Astrocyte of the hippocampus (primary cell): Measurements from ENCODE around the gene NCF2.

ENCODE experiments used
- DNase-seq: peaks from one replicate; pipeline ENCODE4 v3.0.0; 2011; ENCODE audit warnings: low read depth, low spot score

NCF2 gene

GRCh38 chr1:183585038-183585437 is 5.2 kb downstream of the NCF2 start:
- no peak for DNase-seq

GRCh38 chr1:183584147-183584546 is 6.1 kb downstream of the NCF2 start:
- DNase-seq: no peak

- DNase-seq: no peak
Observed at GRCh38 chr1:183583466-183583865, 6.8 kb downstream of the NCF2 start.

GRCh38 chr1:183582021-183582713 is 8.1 kb downstream of the NCF2 start:
- DNase-seq: no peak

GRCh38 chr1:183580281-183580682 is 10.0 kb downstream of the NCF2 start:
- DNase-seq: no peak

GRCh38 chr1:183578856-183579255 is 11.4 kb downstream of the NCF2 start:
- peak; percentile 20 for DNase-seq

GRCh38 chr1:183577897-183578465 is 12.3 kb downstream of the NCF2 start:
- DNase-seq: no peak

- no peak for DNase-seq
Observed at GRCh38 chr1:183576537-183576936, 13.7 kb downstream of the NCF2 start.

GRCh38 chr1:183575606-183576005 is 14.7 kb downstream of the NCF2 start:
- DNase-seq: no peak

- DNase-seq: no peak
Observed at GRCh38 chr1:183572721-183573120, 17.5 kb downstream of the NCF2 start.

GRCh38 chr1:183571678-183572268 is 18.5 kb downstream of the NCF2 start:
- DNase-seq: no peak

GRCh38 chr1:183570451-183570850 is 19.8 kb downstream of the NCF2 start:
- no peak for DNase-seq

- DNase-seq: no peak
Observed at GRCh38 chr1:183569801-183570200, 20.5 kb downstream of the NCF2 start.

GRCh38 chr1:183569141-183569540 is 21.1 kb downstream of the NCF2 start:
- DNase-seq: peak; percentile 63

GRCh38 chr1:183568176-183569021 is 21.9 kb downstream of the NCF2 start:
- no peak for DNase-seq

GRCh38 chr1:183567584-183567983 is 22.7 kb downstream of the NCF2 start:
- DNase-seq: peak; percentile 70

GRCh38 chr1:183566026-183566425 is 24.2 kb downstream of the NCF2 start:
- no peak for DNase-seq

GRCh38 chr1:183565261-183565660 is 25.0 kb downstream of the NCF2 start:
- no peak for DNase-seq

- no peak for DNase-seq
Observed at GRCh38 chr1:183562701-183563100, 27.6 kb downstream of the NCF2 start.

GRCh38 chr1:183559061-183559460 is 31.2 kb downstream of the NCF2 start:
- no peak for DNase-seq

GRCh38 chr1:183554577-183554976 is 35.7 kb downstream of the NCF2 start:
- DNase-seq: no peak

GRCh38 chr1:183553764-183554163 is 36.5 kb downstream of the NCF2 start:
- no peak for DNase-seq
